ENCODE data around the gene OLFML2A. TPM values are rescaled to one million over a fixed set of nuclear protein-coding genes. Genes with fewer than 3 reads are reported as not detected.
A peak's percentile ranks its signal among the peaks of the same experiment; 100 is the strongest.

OLFML2A gene
- polyA plus RNA-seq, 2 of the 4 experiments (the other 2 are of a cell fraction): 8.2 to 14.5 TPM

DNA sequence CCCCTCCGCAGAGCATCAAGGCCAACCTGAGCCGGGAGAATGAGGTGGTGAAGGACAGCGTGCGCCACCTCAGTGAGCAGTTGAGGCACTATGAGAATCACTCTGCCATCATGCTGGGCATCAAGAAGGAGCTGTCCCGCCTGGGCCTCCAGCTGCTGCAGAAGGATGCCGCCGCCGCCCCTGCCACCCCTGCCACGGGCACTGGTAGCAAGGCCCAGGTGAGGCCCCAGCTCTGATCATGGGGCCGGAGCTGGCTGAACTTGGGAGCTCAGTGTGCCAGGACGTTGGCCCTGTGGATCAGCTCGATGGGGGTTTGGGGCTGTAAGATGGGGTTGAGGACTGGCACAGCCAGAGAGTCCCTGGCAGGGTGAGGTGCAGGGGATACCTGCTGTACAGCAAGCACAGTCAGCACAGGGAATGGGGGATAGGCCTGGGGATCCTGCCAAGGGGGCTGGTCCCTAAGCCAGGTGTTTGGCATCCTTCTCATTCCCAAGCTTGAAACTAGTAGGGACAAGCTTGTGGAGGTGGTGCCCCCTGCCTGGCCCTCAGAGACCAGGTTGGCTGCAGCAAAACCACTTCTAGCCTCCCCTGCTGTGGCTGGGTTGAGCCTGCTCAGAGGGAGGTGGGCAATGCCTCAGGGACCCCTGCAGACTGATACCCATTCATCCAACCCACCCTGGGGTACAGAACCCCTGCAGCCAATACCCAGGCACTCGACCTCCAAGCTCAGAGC lies 22.5 kb downstream of the OLFML2A start:
- ATAC-seq (no peak), DNase-seq (ENCODE audit: low read depth in 1 of 2, low spot score in 1 of 2) (no peak), FAIRE-seq (no peak)
- Histone ChIP-seq H3K27ac (no peak overlapping the region), H3K9me3 (no peaks in the 10 kb centered on the region), H3K4me2 (no peak overlapping the region), H3K4me1 (0 out of 3 replicates have a peak, but pooled peaks cover 5% of the 10 kb centered on the region), H3K4me3 (no peak overlapping the region)
- no peak for TF ChIP-seq NPAS2 (CRISPR knock-in tag; IDR thresholded peaks at IDR 0.05; ENCODE audit: borderline replicate concordance)
- TF ChIP-seq HOXB5 (CRISPR knock-in tag; IDR thresholded peaks at IDR 0.05): no peak
- TF ChIP-seq, protein P1, sequence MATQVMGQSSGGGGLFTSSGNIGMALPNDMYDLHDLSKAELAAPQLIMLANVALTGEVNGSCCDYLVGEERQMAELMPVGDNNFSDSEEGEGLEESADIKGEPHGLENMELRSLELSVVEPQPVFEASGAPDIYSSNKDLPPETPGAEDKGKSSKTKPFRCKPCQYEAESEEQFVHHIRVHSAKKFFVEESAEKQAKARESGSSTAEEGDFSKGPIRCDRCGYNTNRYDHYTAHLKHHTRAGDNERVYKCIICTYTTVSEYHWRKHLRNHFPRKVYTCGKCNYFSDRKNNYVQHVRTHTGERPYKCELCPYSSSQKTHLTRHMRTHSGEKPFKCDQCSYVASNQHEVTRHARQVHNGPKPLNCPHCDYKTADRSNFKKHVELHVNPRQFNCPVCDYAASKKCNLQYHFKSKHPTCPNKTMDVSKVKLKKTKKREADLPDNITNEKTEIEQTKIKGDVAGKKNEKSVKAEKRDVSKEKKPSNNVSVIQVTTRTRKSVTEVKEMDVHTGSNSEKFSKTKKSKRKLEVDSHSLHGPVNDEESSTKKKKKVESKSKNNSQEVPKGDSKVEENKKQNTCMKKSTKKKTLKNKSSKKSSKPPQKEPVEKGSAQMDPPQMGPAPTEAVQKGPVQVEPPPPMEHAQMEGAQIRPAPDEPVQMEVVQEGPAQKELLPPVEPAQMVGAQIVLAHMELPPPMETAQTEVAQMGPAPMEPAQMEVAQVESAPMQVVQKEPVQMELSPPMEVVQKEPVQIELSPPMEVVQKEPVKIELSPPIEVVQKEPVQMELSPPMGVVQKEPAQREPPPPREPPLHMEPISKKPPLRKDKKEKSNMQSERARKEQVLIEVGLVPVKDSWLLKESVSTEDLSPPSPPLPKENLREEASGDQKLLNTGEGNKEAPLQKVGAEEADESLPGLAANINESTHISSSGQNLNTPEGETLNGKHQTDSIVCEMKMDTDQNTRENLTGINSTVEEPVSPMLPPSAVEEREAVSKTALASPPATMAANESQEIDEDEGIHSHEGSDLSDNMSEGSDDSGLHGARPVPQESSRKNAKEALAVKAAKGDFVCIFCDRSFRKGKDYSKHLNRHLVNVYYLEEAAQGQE (IDR thresholded peaks at IDR 0.05): no peak
- no peak for TF ChIP-seq JUN (IDR thresholded peaks at IDR 0.05)
- no peak for TF ChIP-seq E2F6 (IDR thresholded peaks at IDR 0.05; ENCODE audit: borderline replicate concordance, low read depth)
- TF ChIP-seq, protein P2, sequence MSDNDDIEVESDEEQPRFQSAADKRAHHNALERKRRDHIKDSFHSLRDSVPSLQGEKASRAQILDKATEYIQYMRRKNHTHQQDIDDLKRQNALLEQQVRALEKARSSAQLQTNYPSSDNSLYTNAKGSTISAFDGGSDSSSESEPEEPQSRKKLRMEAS (IDR thresholded peaks at IDR 0.05): no peak
- TF ChIP-seq POLR2A (IDR thresholded peaks at IDR 0.05; ENCODE audit: low read length): no peak
- no peak for TF ChIP-seq RARB (CRISPR knock-in tag; IDR thresholded peaks at IDR 0.05)
- TF ChIP-seq RFX5 (IDR thresholded peaks at IDR 0.05): no peak
- TF ChIP-seq CHD2 (IDR thresholded peaks at IDR 0.05; ENCODE audit: low read length, partially characterized antibody): no peak
- no peak for TF ChIP-seq TP53 (CRISPR knock-in tag; IDR thresholded peaks at IDR 0.05)
- TF ChIP-seq CBX2 (IDR thresholded peaks at IDR 0.05; ENCODE audit: borderline replicate concordance, low read depth): no peak
- TF ChIP-seq HOXA7 (CRISPR knock-in tag; IDR thresholded peaks at IDR 0.05): no peak
- no peak for TF ChIP-seq FOSB (CRISPR knock-in tag; IDR thresholded peaks at IDR 0.05)
- POLR2A ChIA-PET: no interaction called here
- WGBS (ENCODE audit: missing lambda C conversion rate): 76% methylated on average over 5 of the region's 13 CpGs
- CTCF ChIA-PET: interaction anchor here (0.7 to 40.0 kb wide), 5 partner anchors 11 to 88 kb away, joined by 3 to 2512 read pairs (median 9); partner anchors contain the start of genes ARPC5L, NR6A1, OLFML2A and RPL35

GRCh38 chr9:124800306-124801259 lies 23.6 kb downstream of the OLFML2A start:
- POLR2A ChIA-PET: interaction anchor here (1.5 kb wide), 1 partner anchor 10 kb away, joined by 4 read pairs; no protein-coding TSS in a partner anchor
- 76% methylated on average over 15 of the region's 15 CpGs for WGBS (ENCODE audit: missing lambda C conversion rate)
- ATAC-seq: no peak

More at GRCh38 chr9:124800306-124801259, 23.6 kb downstream of the OLFML2A start:
- DNase-seq (ENCODE audit: low read depth in 1 of 2, low spot score in 1 of 2): no peak
- TF ChIP-seq RFX5 (IDR thresholded peaks at IDR 0.05): 0 out of 2 replicates have a peak, but pooled peaks have one; percentile 37
- no peak for TF ChIP-seq MAFK (IDR thresholded peaks at IDR 0.05; ENCODE audit: partially characterized antibody)
- TF ChIP-seq ZNF302 (CRISPR knock-in tag; IDR thresholded peaks at IDR 0.05): no peak
- TF ChIP-seq USF2 (IDR thresholded peaks at IDR 0.05): no peak
- no peak for TF ChIP-seq NFE2L2 (conservative IDR thresholded peaks at IDR 0.05; ENCODE audit: low read length)
- no peak for TF ChIP-seq CBX8 (IDR thresholded peaks at IDR 0.05)
- no peak for TF ChIP-seq POLR2AphosphoS2 (conservative IDR thresholded peaks at IDR 0.05; ENCODE audit: low read length)
- CTCF ChIA-PET: interaction anchor here (0.7 to 40.0 kb wide), 7 partner anchors 12 to 57 kb away, joined by 3 to 2512 read pairs (median 6); partner anchors contain the start of genes ARPC5L, NR6A1, OLFML2A and RPL35
- Histone ChIP-seq H3K9me3 (no peaks in the 10 kb centered on the region), H3K4me1 (0 out of 3 replicates have a peak, but pooled peaks cover 5% of the 10 kb centered on the region), H3K4me3 (no peak overlapping the region), H3K27ac (no peak overlapping the region), H3K4me2 (no peak overlapping the region)
- no peak for FAIRE-seq

Data from A549 (cell line).